K562 (cell line): Measurements from ENCODE around the gene PLEKHN1. TPM values are rescaled to one million over a fixed set of nuclear protein-coding genes. Genes with fewer than 3 reads are reported as not detected.

Experiments
- CBX1 ChIP-seq: sonication (generic); IDR thresholded peaks from 2 replicates; pipeline ENCODE4 v1.6.1; 2016; ENCODE audit warnings: antibody characterized with exemption, low read depth, mild to moderate bottlenecking
- DLX4 ChIP-seq: fragments of 250-450 bp; sonication (Bioruptor Pico); IDR thresholded peaks from 2 replicates; pipeline ENCODE4 v1.6.1; 2021; ENCODE audit warnings: mild to moderate bottlenecking
- ELF1 ChIP-seq: fragments of 200-800 bp; sonication (Bioruptor generic); IDR thresholded peaks from 2 replicates; pipeline ENCODE4 v1.6.1; 2016; ENCODE audit warnings: missing genetic modification characterization, missing compliant biosample characterization
- FOXA1 ChIP-seq: fragments of 450-650 bp; IDR thresholded peaks from 2 replicates; pipeline ENCODE4 v1.6.1; 2016; ENCODE audit warnings: mild to moderate bottlenecking, borderline replicate concordance
- HEY1 ChIP-seq: fragments of 250-450 bp; sonication (Bioruptor Pico); IDR thresholded peaks from 2 replicates; pipeline ENCODE4 v1.5.0; 2020; ENCODE audit warnings: mild to moderate bottlenecking, moderate library complexity, borderline replicate concordance
- HIVEP1 ChIP-seq: fragments of 250-450 bp; sonication (Bioruptor Pico); IDR thresholded peaks from 2 replicates; pipeline ENCODE4 v1.4.0; 2020; ENCODE audit warnings: mild to moderate bottlenecking
- IRF1 ChIP-seq: sonication (generic); formaldehyde crosslinking; IDR thresholded peaks from 2 replicates; pipeline ENCODE4 v1.8.0; 2022; ENCODE audit warnings: missing genetic modification reagents, mild to moderate bottlenecking, borderline replicate concordance
- KDM4B ChIP-seq, 2 experiments: fragments of 450-650 bp in 1 of 2; sonication (generic) in 1 of 2; IDR thresholded peaks; 2 replicates each; pipeline ENCODE4 v1.6.1; 2016 to 2017; ENCODE audit warnings: borderline replicate concordance in 2 of 2, antibody characterized with exemption in 1 of 2, low read depth in 1 of 2, mild to moderate bottlenecking in 1 of 2
- MAX ChIP-seq: sonication (generic); formaldehyde crosslinking; IDR thresholded peaks from 2 replicates; pipeline ENCODE4 v1.9.0; 2022; ENCODE audit warnings: mild to moderate bottlenecking, missing genetic modification reagents
- MEF2D ChIP-seq: conservative IDR thresholded peaks from 2 replicates; pipeline ENCODE4 v1.6.1; 2016; ENCODE audit warnings: low read depth, missing genetic modification characterization, missing compliant biosample characterization
- NFATC3 ChIP-seq: fragments of 450-650 bp; IDR thresholded peaks from 2 replicates; pipeline ENCODE4 v1.6.1; 2017; ENCODE audit warnings: mild to moderate bottlenecking
- NR2F6 ChIP-seq: fragments of 450-650 bp; formaldehyde crosslinking; IDR thresholded peaks from 2 replicates; pipeline ENCODE4 v1.4.0; 2020; ENCODE audit warnings: mild to moderate bottlenecking
- RNF2 ChIP-seq: sonication (generic); IDR thresholded peaks from 2 replicates; pipeline ENCODE4 v1.6.1; 2016
- SMARCC2 ChIP-seq: fragments of 450-650 bp; IDR thresholded peaks from 2 replicates; pipeline ENCODE4 v1.6.1; 2017; ENCODE audit warnings: antibody characterized with exemption, moderate library complexity, mild to moderate bottlenecking, low read depth
- SP2 ChIP-seq: IDR thresholded peaks from 2 replicates; pipeline ENCODE4 v1.6.1; 2011; ENCODE audit warnings: mild to moderate bottlenecking, low read depth, low read length, moderate library complexity; ENCODE audit not compliant: poor library complexity, severe bottlenecking; ENCODE audit errors: extremely low read depth
- SRSF7 ChIP-seq: fragments of 200-400 bp; formaldehyde crosslinking; optimal IDR thresholded peaks from 2 replicates; pipeline ENCODE3; 2017; ENCODE audit warnings: mild to moderate bottlenecking, low read depth, low read length
- TCF15 ChIP-seq: fragments of 250-450 bp; sonication (Bioruptor Pico); IDR thresholded peaks from 2 replicates; pipeline ENCODE4 v1.8.0; 2022; ENCODE audit warnings: moderate library complexity, mild to moderate bottlenecking, inconsistent platforms
- ZFP36 ChIP-seq: fragments of 150-350 bp; IDR thresholded peaks from 2 replicates; pipeline ENCODE4 v1.6.1; 2018; ENCODE audit warnings: low read length, low read depth; ENCODE audit not compliant: partially characterized antibody
- ZFX ChIP-seq: sonication (generic); formaldehyde crosslinking; IDR thresholded peaks from 2 replicates; pipeline ENCODE4 v1.8.0; 2022; ENCODE audit warnings: mild to moderate bottlenecking, missing genetic modification reagents, moderate library complexity
- ZNF609 ChIP-seq: sonication (generic); formaldehyde crosslinking; IDR thresholded peaks from 2 replicates; pipeline ENCODE4 v1.8.1; 2023; ENCODE audit warnings: missing genetic modification reagents, mild to moderate bottlenecking, borderline replicate concordance
- ZSCAN29 ChIP-seq: fragments of 450-650 bp; IDR thresholded peaks from 2 replicates; pipeline ENCODE4 v1.6.1; 2017
- polyA plus RNA-seq, 8 experiments: library from polyadenylated mRNA; depleted of rRNA in 4 of 8; stranded (reverse) in 5 of 8; unstranded in 3 of 8; fragments of >200 nt; fragmentation: Nextera tagmentation in 2 of 8; fragmentation: Illumina TruSeq in 1 of 8; extraction: Ambion mirVana in 2 of 8; extraction: Trizol in 1 of 8; gene quantifications; 2 replicates each; pipeline versions ENCODE4 v1.2.1 to v1.2.3, GENCODE V29; 2011 to 2014; ENCODE audit warnings: inconsistent platforms in 1 of 8, missing spikeins in 1 of 8
- total RNA-seq, 7 experiments: library from RNA; depleted of rRNA in 6 of 7; stranded (reverse); fragments of >200 nt in 6 of 7; fragmentation: Illumina TruSeq in 2 of 7; extraction: Trizol in 2 of 7; gene quantifications; 2 replicates each; pipeline versions ENCODE4 v1.2.1 to v1.2.3, GENCODE V29; 2011 to 2021; ENCODE audit warnings: low replicate concordance in 1 of 7

PLEKHN1 gene
- total and polyA plus RNA-seq, 9 of the 15 experiments (the other 6 are each of a cell fraction or from before 2014, with no cell fraction given), result 0.07 to 1.5 (median 0.13) TPM; not detected in 2

- TF ChIP-seq NFATC3, result no peak
- TF ChIP-seq CBX1, result no peak
- no peak for TF ChIP-seq FOXA1
- no peak for TF ChIP-seq HEY1 (CRISPR knock-in tag)
- TF ChIP-seq NR2F6 (CRISPR knock-in tag), result no peak
- no peak for TF ChIP-seq IRF1 (CRISPR knock-in tag)
- TF ChIP-seq MEF2D (tag), result no peak
- no peak for TF ChIP-seq SP2
- TF ChIP-seq KDM4B (IDR thresholded peaks at IDR 0.05; ENCODE audit: borderline replicate concordance in 2 of 2, low read depth in 1 of 2), result no peak
- TF ChIP-seq HIVEP1 (CRISPR knock-in tag), result no peak
- TF ChIP-seq TCF15, result no peak
- no peak for TF ChIP-seq SRSF7
- TF ChIP-seq DLX4 (CRISPR knock-in tag), result no peak
- no peak for TF ChIP-seq ZSCAN29
- TF ChIP-seq ZFX (CRISPR knock-in tag), result no peak
- TF ChIP-seq RNF2, result no peak
- TF ChIP-seq ZFP36, result no peak
- no peak for TF ChIP-seq SMARCC2
- TF ChIP-seq MAX (CRISPR knock-in tag), result peak; percentile 29; the same call in 1 of the 2 replicates
- TF ChIP-seq ELF1 (tag), result no peak
- TF ChIP-seq ZNF609 (CRISPR knock-in tag), result no peak
Observed at GRCh38 chr1:944341-945325, 21.6 kb upstream of the PLEKHN1 start (continued).
